ENCODE measurements around the gene CCL16.
A peak's percentile ranks its signal among the peaks of the same experiment; 100 is the strongest.
"Not testable (repeated sequence)": the region's sequence is repeated elsewhere in the genome, so short reads cannot be mapped to it uniquely, and the experiment has no call there.

The CCL16 gene

GRCh38 chr17:35984140-35984539, 2.8 kb upstream of the CCL16 start:
- DNase-seq = no peak

DNA sequence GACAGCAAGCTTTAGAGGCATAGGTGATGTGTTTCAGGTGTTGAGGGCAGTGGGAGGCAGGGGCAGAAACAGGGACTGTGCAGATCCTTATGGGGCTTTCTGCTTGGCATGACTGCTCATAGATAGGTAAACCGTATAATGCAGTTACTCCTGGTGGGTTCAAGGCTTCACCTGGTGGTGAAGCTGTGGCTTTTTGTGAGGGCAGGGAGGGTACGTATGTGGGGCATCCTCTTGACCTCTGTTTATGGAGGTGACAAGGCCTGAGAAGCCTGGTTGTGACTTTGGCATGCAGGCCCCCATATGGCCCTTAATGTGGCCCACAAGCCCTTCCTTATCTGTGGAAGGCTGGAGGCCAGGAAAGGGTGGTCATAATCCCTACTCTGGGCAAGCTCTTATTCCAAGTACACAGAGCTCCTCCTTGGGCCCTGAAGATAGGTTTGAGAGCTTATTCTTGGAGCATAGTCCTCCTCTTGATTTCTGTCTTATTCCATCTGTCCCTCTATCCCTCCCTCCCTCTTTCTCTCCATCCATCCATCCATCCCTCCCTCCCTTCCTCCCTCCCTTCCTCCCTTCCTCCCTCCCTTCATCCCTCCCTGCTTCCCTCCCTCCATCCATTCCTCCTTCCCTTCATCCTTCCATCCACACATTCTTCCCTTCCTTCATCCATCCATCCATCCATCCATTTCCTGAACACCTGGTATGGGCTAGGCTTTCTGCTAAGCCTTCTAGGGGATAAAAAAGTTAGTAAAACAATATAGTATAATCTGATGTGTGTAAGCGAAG, 1.3 kb upstream of the CCL16 start:
- DNase-seq = no peak

DNA sequence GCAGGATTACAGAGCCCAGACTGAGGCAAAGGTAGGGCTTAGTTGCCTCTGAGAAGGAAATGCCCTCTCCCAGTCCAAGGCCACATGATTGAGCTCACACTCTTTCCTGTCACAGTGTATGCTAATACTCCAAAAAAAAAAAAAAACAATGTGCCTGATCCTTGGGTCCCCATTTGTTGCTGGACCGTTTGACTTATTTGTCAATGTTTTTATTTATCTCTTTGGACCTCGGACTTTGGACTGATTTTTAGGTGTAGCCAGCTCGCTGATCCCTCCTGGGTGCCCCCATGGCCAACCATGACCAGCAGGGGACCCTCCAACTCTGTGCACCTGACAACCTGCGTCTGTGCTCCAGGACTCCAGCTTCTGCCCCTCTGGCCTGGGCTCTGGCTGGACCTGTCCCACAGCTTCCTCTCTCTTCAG, 622 bp upstream of the CCL16 start:
- no peak for DNase-seq

GRCh38 chr17:35978346-35978745, 3.0 kb downstream of the CCL16 start:
- no peak for DNase-seq

- no peak for DNase-seq
These were observed 3.8 kb downstream of the CCL16 start for GRCh38 chr17:35977509-35977908.

DNA sequence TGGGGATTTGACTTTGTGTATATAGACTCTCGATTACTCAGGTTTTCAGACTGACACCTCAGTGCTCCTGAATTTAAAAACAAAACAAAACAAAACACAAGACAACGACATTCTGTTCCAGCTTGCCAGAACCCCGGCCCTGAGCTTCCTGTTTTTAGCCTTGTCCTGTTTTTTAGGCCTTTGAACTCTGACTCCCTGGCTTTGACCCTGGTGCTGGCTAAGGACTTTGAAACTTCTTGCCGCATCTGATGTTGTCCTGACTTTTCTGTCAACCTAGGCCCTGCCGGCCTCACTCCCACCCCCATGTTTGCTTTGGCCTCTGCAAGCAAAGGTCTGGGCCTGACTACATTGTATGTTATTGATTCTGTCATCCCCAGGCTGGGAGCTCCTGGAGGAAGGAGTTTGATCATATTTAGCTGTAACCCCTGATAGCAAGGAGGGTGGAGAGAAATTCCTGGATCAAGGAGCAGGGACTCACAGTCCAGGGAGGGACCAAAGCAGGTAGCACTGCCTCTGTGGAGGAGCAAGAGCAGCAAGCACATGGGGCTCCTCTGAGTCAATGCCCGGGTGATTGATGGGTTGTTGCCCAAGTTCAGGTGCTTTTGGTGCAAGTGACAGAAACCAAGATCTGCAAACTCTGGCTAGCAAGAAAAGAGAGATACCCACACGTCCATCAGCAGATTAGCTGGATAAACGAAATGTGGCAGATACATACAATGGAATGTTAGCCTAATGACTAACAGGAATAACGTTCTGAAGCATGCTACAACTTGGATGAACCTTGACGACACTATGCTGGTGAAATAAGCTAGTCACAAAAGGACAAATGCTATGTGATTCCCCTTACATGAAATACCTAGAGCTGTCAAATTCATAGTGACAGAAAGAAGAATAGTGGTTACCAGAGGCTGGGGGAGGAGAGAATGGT, 7.7 kb downstream of the CCL16 start:
- no peak for DNase-seq

GRCh38 chr17:35972945-35973332, 8.4 kb downstream of the CCL16 start:
- DNase-seq = no peak

DNA sequence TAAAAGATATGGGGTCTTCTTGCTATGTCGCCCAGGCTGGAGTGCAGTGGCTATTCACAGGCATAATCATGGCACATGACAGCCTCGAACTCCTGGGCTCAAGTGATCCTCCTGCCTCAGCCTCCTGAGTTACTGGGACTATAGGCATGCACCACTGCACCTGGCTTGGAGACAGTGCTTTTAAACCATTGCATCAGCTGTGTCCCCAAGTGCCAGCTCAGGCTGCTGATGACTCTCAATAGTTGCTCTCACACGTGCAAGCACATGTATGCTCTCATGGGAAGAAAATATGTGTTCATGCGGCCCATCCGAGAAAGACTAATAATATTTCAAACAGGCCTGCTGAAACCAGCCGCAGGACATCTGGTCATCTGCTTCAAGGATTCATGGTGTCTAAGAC, 8.8 kb downstream of the CCL16 start:
- DNase-seq = no peak

- DNase-seq = no peak
These were observed 9.2 kb downstream of the CCL16 start for GRCh38 chr17:35972066-35972465.

DNA sequence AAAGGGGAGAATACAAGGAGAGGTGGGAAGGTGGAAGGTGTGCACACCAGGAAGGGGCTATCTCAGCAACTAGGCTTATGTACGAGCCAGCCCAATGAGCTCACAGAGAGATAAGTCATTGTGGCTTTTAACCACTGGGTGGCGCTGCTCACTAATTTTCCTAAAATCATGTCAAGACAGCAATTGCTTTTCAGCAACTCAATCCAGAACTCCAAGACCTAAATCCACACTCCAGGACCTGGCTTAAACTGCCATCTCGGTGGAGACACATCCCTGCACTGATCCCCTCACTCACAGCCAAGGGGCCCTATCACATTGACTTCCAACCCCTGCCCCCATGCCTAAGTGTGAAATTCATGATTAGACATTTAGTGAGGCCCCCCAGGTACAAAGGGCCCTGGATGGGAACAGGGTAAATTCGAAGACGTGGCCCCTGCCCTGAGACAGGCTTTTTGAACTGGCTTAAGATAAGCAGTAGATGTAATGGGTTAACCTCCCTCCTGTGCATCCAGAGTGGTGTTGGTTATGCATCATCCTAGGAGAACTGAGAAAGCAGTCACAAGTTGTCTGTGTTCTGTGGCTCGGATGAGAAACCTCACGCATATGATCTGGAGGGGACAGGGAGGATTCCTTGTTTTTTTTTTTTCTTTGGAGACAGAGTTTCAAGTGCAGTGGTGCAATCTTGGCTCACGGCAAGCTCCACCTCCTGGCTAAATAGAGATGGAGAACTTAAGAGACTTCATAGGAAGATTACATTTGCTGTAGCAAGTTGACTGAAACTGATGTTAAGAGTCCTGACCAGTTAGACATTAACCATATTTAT, 11.5 kb downstream of the CCL16 start:
- peak; percentile 81 for DNase-seq

- no peak for DNase-seq
These were observed 12.7 kb downstream of the CCL16 start for GRCh38 chr17:35968520-35969054.

GRCh38 chr17:35965272-35965671, 16.0 kb downstream of the CCL16 start:
- DNase-seq = no peak

DNA sequence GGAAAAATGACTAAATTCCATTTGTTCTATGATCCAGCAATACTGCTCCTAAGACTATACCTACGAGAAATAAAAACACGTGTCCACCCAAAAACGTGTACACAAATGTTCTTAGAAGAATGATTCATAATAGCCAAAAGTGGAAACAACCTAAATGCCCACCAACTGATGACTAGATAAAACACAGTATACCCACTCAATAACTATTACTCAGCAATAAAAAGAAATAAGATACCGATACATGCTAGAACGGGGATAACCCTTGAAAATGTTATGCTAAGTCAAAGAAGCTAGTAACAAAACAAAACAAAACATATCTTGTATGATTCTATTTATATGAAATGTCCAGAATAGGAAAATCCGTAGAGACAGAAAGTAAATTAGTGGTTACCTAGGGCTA, 17.6 kb downstream of the CCL16 start:
- no peak for DNase-seq

DNA sequence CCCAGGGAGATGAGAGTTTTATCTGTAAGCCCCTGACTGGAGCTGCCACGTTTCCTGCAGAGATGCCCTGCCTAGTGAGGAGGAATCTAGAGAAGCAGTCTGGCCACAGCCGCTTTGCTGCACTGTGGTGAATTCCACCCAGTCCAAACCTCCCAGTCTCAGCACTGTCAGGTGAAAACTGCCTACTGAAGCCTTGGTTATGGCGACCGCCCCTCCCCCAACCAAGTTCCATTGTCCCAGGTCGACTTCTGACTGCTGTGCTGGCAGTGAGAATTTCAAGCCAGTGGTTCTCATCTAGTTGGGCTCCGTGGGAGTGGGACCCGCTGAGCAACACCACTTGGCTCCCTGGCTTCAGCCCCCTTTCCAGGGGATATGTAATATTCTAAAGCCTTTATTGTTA, 27.6 kb downstream of the CCL16 start:
- no peak for DNase-seq

GRCh38 chr17:35949401-35949800, 31.9 kb downstream of the CCL16 start:
- no peak for DNase-seq

DNA sequence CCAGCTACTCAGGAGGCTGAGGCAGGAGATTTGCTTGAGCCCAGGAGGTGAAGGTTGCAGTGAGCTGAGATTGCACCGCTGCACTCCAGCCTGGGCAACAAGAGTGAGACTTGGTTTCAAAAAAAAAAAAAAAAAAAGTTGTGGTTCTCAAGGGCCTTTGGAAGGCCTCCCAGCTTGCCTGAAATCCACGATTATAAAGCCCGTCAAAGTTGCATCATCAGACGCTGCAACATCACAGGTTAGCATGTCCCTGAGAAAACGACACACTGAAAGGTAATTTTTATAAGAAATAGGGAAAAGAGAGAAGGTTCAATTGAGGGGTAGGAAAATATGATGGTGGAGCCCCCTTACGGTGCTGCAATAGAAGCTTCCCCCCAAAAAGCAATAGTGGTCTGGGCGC, 33.2 kb downstream of the CCL16 start:
- DNase-seq = no peak

DNA sequence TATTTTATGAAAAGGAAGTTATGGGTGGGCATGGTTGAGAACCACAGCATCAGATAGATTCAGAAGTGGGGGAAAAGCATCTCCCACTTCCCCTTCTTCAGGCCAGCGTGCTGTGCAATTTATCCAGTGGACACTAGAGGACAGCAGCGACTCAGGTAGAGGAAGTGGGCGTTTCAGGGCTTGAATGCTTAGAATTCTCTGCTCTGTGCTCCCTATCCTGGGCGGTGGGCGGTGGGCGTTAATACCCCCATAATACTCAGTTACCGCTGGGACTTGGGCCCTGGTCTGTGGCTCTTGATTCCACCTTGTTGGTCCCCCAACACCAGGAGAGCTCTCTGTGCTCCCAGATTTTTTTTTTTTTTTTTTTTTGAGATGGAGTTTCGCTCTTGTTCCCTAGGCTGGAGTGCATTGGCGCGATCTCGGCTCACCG, 34.1 kb downstream of the CCL16 start:
- peak; percentile 82 for DNase-seq

DNA sequence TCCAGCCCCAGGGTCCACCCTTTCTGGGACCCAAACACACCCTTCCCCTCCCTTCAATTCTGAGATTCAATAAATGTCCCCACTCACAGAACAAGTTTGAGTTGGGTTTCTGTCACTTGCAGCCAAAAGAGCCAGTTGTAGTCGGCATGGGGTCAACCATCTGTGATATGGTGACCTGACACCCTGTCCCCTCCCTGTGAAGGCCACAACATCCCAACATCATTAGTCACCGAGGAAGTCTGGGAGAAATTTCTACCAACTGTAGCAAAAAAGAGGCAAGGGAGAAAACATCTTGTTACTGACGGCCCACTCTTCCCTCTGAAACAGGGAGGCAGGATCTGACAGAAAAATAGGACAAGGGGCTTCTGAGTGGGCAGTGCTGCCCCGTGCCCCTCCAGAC, 37.1 kb downstream of the CCL16 start:
- no peak for DNase-seq

GRCh38 chr17:35943537-35943936, 37.8 kb downstream of the CCL16 start, which contains the start of gene LYZL6:
Gene LYZL6, minus strand, starts transcription at chr17:35943713. Its CDS starts 4,357 bp downstream, at chr17:35939356.
- DNase-seq = no peak

GRCh38 chr17:35942588-35943186, 38.6 kb downstream of the CCL16 start:
- no peak for DNase-seq

GRCh38 chr17:35938492-35938891, 42.8 kb downstream of the CCL16 start:
- DNase-seq = not testable (repeated sequence)

GRCh38 chr17:35936063-35936462, 45.2 kb downstream of the CCL16 start:
- DNase-seq = no peak

All from DMS53 (cell line).